CD4-positive, alpha-beta T cell (primary cell): Measurements from ENCODE around the gene DOCK4. TPM values are rescaled to one million over a fixed set of nuclear protein-coding genes. Genes with fewer than 3 reads are reported as not detected.

ENCODE experiments used
- ATAC-seq: fragments of 200-7000 bp; cut with Tn5 transposase; one replicate; pipeline ENCODE4 v1.10.0; 2022; ENCODE audit warnings: mild to moderate bottlenecking; ENCODE audit not compliant: poor library complexity
- CTCF ChIA-PET: fragments of 350-600 bp; sonication (Branson Sonifier 250); formaldehyde crosslinking; loops from one replicate; lab custom pipeline; 2021; ENCODE audit warnings: antibody characterized with exemption, inconsistent platforms; lab: Charles Lee
- POLR2A ChIA-PET: fragments of 350-600 bp; sonication (Branson Sonifier 250); formaldehyde crosslinking; loops from one replicate; lab custom pipeline; 2021; ENCODE audit warnings: antibody characterized with exemption, inconsistent platforms; lab: Charles Lee
- DNase-seq, 14 experiments: peaks; one replicate each; pipeline ENCODE4 v3.0.0-alpha.2; 2013 to 2020; ENCODE audit warnings: mixed read lengths in 2 of 14
- H3K27ac ChIP-seq, 2 donors: one replicate each; pipeline versions ENCODE4 v1.5.1 to v1.7.0; 2013; ENCODE audit warnings: low read length in 2 of 2, low read depth in 1 of 2, mild to moderate bottlenecking in 1 of 2
- H3K27me3 ChIP-seq, 2 experiments: 1 replicate in 1 of 2; 2 replicates in 1 of 2; pipeline versions ENCODE4 v1.6.1 to v1.7.0; 2013; ENCODE audit warnings: low read length in 2 of 2, control low read depth in 1 of 2, mild to moderate bottlenecking in 1 of 2, moderate library complexity in 1 of 2; ENCODE audit not compliant: insufficient read depth in 2 of 2, control insufficient read depth in 1 of 2
- H3K36me3 ChIP-seq: one replicate; pipeline ENCODE4 v1.6.1; 2013; ENCODE audit warnings: low read length, control low read depth; ENCODE audit not compliant: insufficient read depth
- H3K4me1 ChIP-seq: one replicate; pipeline ENCODE4 v1.6.1; 2013; ENCODE audit warnings: low read length, control low read depth; ENCODE audit not compliant: insufficient read depth
- H3K4me3 ChIP-seq: one replicate; pipeline ENCODE4 v1.5.1; 2013; ENCODE audit warnings: mild to moderate bottlenecking, low read length, moderate library complexity
- H3K9me3 ChIP-seq, 2 experiments: 1 replicate in 1 of 2; 2 replicates in 1 of 2; pipeline versions ENCODE4 v1.6.1 to v1.7.0; 2013; ENCODE audit warnings: low read length in 2 of 2, mild to moderate bottlenecking in 2 of 2, control low read depth in 1 of 2, moderate library complexity in 1 of 2; ENCODE audit not compliant: control insufficient read depth in 1 of 2, insufficient read depth in 1 of 2
- H3K27ac Mint-ChIP-seq: one replicate; pipeline ENCODE4 v1.8.0; 2020; ENCODE audit warnings: mixed read lengths
- H3K27me3 Mint-ChIP-seq: one replicate; pipeline ENCODE4 v1.8.0; 2021; ENCODE audit warnings: mixed read lengths
- H3K36me3 Mint-ChIP-seq: one replicate; pipeline ENCODE4 v1.8.0; 2021; ENCODE audit warnings: low read depth, mixed read lengths
- H3K4me1 Mint-ChIP-seq: one replicate; pipeline ENCODE4 v1.8.0; 2021; ENCODE audit warnings: low read depth, mixed read lengths
- H3K4me3 Mint-ChIP-seq: one replicate; pipeline ENCODE4 v1.8.0; 2020; ENCODE audit warnings: mild to moderate bottlenecking, mixed read lengths
- H3K9me3 Mint-ChIP-seq: one replicate; pipeline ENCODE4 v1.8.0; 2020; ENCODE audit warnings: mixed read lengths
- intact Hi-C, 2 experiments: fragments of 100-400 bp; cut with DNase I in 1 of 2; cut with micrococcal nuclease in 1 of 2; formaldehyde crosslinking; loops; one replicate each; pipeline versions ENCODE4 v1.15.1 to v1.9.0; 2023 to 2025; cut with DNase I, micrococcal nuclease
- total RNA-seq, 174 experiments: library from RNA in 2 of 174; stranded (reverse) in 2 of 174; gene quantifications; one replicate each; pipeline ENCODE4 v1.2.3 and lab custom pipeline; 2021 to 2026
- TF ChIP-seq, protein P1 (sequence below): fragments of 200-600 bp; IDR thresholded peaks from one replicate; pipeline ENCODE4 v1.8.0; 2022; ENCODE audit warnings: antibody characterized with exemption, mild to moderate bottlenecking

The DOCK4 gene
- total RNA-seq, 2 experiments from 2014 or later, result 0.31 to 0.38 TPM

DNA sequence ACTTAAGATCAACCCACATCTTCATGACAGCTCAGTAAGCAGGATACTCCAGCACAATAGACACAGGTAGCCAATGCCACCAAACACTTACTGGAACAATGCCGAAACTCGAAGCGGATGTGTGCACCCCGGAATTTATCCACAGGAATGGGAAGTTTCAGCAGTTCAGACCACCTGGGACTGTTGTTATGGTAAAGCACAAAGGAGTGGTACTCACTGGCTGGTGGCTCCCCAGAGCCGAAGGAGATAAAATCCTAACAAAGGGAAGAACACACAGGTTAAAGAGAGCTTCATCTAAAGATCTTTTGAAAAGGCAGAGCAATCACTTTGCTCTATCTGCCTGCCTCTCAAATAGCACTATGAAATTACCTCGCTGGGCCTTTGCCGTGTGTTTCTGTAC, 305.9 kb downstream of the DOCK4 start:
- TF ChIP-seq, protein P1, sequence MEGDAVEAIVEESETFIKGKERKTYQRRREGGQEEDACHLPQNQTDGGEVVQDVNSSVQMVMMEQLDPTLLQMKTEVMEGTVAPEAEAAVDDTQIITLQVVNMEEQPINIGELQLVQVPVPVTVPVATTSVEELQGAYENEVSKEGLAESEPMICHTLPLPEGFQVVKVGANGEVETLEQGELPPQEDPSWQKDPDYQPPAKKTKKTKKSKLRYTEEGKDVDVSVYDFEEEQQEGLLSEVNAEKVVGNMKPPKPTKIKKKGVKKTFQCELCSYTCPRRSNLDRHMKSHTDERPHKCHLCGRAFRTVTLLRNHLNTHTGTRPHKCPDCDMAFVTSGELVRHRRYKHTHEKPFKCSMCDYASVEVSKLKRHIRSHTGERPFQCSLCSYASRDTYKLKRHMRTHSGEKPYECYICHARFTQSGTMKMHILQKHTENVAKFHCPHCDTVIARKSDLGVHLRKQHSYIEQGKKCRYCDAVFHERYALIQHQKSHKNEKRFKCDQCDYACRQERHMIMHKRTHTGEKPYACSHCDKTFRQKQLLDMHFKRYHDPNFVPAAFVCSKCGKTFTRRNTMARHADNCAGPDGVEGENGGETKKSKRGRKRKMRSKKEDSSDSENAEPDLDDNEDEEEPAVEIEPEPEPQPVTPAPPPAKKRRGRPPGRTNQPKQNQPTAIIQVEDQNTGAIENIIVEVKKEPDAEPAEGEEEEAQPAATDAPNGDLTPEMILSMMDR, result no peak
- no peak overlapping the region for H3K4me3 ChIP-seq
- no peaks in the 10 kb centered on the region for H3K9me3 ChIP-seq
- Mint-ChIP-seq H3K27ac (no peak overlapping the region), H3K4me3 (no peak overlapping the region), H3K9me3 (no peaks in the 10 kb centered on the region), H3K36me3 (no peaks in the 10 kb centered on the region), H3K27me3 (no peaks in the 10 kb centered on the region), H3K4me1 (no peaks in the 10 kb centered on the region)
- ChIA-PET POLR2A (no interaction called here), CTCF (no interaction called here)
- no peaks in the 10 kb centered on the region for H3K27me3 ChIP-seq
- no peak overlapping the region for H3K27ac ChIP-seq
- intact Hi-C loops, result no loop called here
- H3K36me3 ChIP-seq, result no peaks in the 10 kb centered on the region
- no peaks in the 10 kb centered on the region for H3K4me1 ChIP-seq
- DNase-seq, result no peak
- ATAC-seq, result no peak

DNA sequence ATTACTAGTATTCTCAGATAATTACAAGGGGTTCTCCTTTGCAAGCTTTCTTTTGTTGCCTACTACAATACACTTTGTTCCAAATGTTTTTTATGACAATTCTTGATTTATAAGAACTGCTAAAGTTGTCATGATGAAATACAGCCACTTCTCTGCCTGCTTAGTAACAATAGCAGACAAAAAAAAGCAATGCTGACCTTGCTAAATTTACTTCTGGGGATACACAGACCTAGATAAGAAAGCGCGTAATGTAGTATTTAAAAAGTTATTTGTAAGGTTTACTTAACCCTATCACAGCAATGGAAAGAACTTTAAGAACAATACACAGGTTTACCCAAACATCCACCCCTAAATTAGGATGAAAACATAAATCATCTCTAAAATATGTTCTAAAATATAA, 311.1 kb downstream of the DOCK4 start:
- CTCF ChIA-PET, result no interaction called here

DNA sequence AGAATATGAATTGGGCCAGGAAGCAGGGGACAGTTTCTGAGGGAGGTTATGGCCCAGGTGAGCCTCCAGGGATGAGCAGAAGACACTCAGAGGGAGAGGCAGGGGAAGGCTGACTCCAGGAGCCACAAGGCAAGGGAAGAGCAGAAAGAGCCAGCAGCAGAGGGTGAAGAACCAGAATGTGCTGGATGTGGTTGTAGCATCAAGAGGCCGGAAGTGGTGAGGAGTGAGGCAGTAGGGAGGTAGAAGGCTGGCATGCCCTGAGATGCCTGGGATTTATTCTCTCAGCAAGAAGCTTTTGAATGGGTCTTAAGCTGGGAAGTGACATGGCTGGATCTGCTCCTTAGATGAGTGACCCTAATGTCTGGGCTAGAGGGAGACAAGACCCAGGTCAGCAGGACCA, 311.7 kb downstream of the DOCK4 start:
- TF ChIP-seq, protein P1, result no peak
- POLR2A ChIA-PET, result no interaction called here
- ATAC-seq (no peak), DNase-seq (no peak)
- no peaks in the 10 kb centered on the region for H3K36me3 ChIP-seq
- H3K4me3 Mint-ChIP-seq, result no peak overlapping the region
- H3K27me3 ChIP-seq, result no peaks in the 10 kb centered on the region
- H3K27ac Mint-ChIP-seq, result no peak overlapping the region
- H3K36me3 Mint-ChIP-seq, result no peaks in the 10 kb centered on the region
- H3K4me1 ChIP-seq, result no peaks in the 10 kb centered on the region
- no peak overlapping the region for H3K27ac ChIP-seq
- CTCF ChIA-PET, result no interaction called here
- no peaks in the 10 kb centered on the region for H3K9me3 ChIP-seq
- H3K9me3 Mint-ChIP-seq, result no peaks in the 10 kb centered on the region
- no peak overlapping the region for H3K4me3 ChIP-seq
- intact Hi-C loops, result no loop called here
- no peaks in the 10 kb centered on the region for H3K4me1 Mint-ChIP-seq
- H3K27me3 Mint-ChIP-seq, result no peaks in the 10 kb centered on the region

More for the DNA sequence above, 311.1 kb downstream of the DOCK4 start:
- TF ChIP-seq, protein P1, result no peak
- Mint-ChIP-seq H3K27me3 (no peaks in the 10 kb centered on the region), H3K36me3 (no peaks in the 10 kb centered on the region), H3K27ac (no peak overlapping the region), H3K4me3 (no peak overlapping the region), H3K9me3 (no peaks in the 10 kb centered on the region), H3K4me1 (no peaks in the 10 kb centered on the region)
- DNase-seq, result no peak
- Histone ChIP-seq H3K9me3 (no peaks in the 10 kb centered on the region), H3K27ac (no peak overlapping the region), H3K27me3 (no peaks in the 10 kb centered on the region), H3K4me1 (no peaks in the 10 kb centered on the region), H3K36me3 (no peaks in the 10 kb centered on the region), H3K4me3 (no peak overlapping the region)
- no peak for ATAC-seq
- intact Hi-C loops, result no loop called here
- POLR2A ChIA-PET, result no interaction called here
